GM23248 (cell line): ENCODE data around the gene NPAS1.

Experiments
- EZH2 ChIP-seq: fragments of 200-600 bp; sonication (generic); IDR thresholded peaks from 2 replicates; pipeline ENCODE4 v1.6.1; 2018; ENCODE audit warnings: antibody characterized with exemption, mild to moderate bottlenecking; ENCODE audit not compliant: insufficient read depth, poor library complexity, severe bottlenecking
- EZH2phosphoT487 ChIP-seq: fragments of 200-600 bp; sonication (generic); IDR thresholded peaks from 2 replicates; pipeline ENCODE4 v1.6.1; 2018; ENCODE audit warnings: antibody characterized with exemption, moderate library complexity, mild to moderate bottlenecking, low read depth; ENCODE audit not compliant: insufficient read depth

DNA sequence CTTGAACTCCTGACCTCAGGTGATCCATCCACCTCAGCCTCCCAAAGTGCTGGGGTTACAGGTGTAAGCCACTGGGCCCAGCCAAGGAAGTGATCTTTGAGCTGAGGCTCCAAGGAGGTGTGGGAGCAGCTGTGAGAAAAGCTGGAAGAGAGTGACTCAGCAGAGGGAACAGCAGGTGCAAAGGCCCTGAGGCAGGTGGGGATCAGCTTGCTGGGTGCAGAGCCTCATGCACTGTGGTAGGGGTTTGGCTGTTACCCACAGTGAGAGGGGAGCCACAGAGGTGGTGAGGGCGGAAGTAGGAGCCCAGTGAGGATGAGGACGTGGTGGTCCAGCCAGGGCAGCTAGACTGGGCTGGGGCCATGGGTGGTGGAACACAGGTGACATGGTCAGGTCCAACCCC is 6.5 kb downstream of the NPAS1 start:
- TF ChIP-seq EZH2phosphoT487 (no peak), EZH2 (no peak)
